Measurements from ENCODE around the gene PPRC1. TPM values are rescaled to one million over a fixed set of nuclear protein-coding genes. Genes with fewer than 3 reads are reported as not detected.

PPRC1 gene
- total RNA-seq, 1 donor from 2014 or later: 30.7 TPM

DNA sequence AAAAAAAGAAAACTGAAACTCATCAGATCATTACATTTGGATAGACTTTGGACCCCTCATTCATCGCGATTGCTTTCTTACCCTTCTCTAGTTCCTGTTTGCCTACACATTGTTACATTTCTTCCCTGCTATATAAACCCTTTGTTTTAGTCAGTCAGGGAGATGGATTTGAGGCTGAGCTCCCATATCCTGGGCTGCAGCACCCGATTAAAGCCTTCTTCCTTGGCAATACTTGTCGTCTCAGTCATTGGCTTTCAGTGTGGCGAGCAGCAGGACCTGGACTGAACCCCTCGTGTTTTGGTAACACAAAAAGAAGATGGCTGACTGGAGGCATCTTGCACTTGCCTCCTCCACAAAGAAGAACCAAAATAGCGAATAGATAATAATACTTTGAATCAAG is 59.1 kb downstream of the PPRC1 start:
- TF ChIP-seq CTCF (IDR thresholded peaks at IDR 0.05): no peak
- H3K36me3 ChIP-seq: no peaks in the 10 kb centered on the region
- intact Hi-C loops (cut with DNase I): no loop called here
- H3K27me3 ChIP-seq: no peaks in the 10 kb centered on the region
- H3K4me3 ChIP-seq: no peak overlapping the region
- no peak overlapping the region for H3K27ac ChIP-seq
- no peaks in the 10 kb centered on the region for H3K4me1 ChIP-seq
- no peaks in the 10 kb centered on the region for H3K9me3 ChIP-seq
- no peak for DNase-seq (ENCODE audit: low spot score in 2 of 2)

DNA sequence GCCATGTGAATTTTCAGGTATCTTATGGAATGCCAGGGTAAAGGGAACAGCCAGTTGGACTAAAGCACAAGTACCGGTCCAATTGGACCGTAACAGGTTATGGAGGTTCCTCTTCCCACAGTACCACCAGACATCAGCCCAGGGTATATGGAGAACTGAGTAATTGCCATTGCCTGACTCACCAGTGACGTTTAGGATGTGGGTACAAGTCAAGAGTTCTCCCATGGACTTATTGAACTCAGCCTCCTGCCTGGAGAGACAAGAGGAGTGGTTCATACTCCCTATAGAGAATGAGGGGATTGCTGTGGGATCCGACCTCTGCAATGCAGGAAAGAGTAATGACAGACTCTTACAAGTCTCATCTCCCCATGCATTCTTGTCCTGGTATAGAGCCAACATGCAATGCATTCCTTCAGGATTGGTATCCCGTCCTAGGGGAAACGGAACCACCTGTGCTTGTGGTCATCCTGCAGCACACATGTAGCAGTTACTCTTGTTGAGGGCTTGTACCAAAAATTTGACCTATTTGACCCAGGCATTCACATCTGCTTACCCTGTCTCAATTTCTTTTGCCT is 62.5 kb downstream of the PPRC1 start:
- Histone ChIP-seq H3K9me3 (no peaks in the 10 kb centered on the region), H3K36me3 (no peaks in the 10 kb centered on the region), H3K4me3 (no peak overlapping the region), H3K4me1 (no peaks in the 10 kb centered on the region), H3K27ac (no peak overlapping the region), H3K27me3 (no peaks in the 10 kb centered on the region)
- no peak for TF ChIP-seq CTCF (IDR thresholded peaks at IDR 0.05)
- intact Hi-C loops (cut with DNase I): no loop called here
- no peak for DNase-seq (ENCODE audit: low spot score in 2 of 2)

DNA sequence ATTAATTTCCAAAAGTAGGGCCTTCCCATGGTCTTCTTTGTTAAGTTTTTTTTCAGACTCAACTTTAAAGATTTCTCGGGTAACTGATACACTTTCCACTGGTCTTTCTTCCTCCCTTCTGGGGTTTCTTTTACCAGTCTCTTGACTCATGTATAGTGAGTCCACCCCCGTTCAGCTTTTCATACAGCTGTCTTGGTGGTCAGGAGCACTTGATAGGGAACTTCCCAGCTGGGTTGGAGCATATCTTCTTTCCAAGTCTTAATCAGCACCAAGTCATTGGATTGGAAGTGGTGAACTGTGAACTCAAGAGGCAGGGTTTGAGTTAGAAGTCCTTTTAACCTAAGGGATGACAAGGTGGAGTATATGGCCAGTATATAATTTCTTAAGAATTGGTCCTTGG is 64.1 kb downstream of the PPRC1 start:
- H3K4me1 ChIP-seq: no peaks in the 10 kb centered on the region
- DNase-seq (ENCODE audit: low spot score in 2 of 2): no peak
- no peaks in the 10 kb centered on the region for H3K36me3 ChIP-seq
- no peak overlapping the region for H3K27ac ChIP-seq
- TF ChIP-seq CTCF (IDR thresholded peaks at IDR 0.05): no peak
- no peak overlapping the region for H3K4me3 ChIP-seq
- intact Hi-C loops (cut with DNase I): no loop called here
- no peaks in the 10 kb centered on the region for H3K27me3 ChIP-seq
- no peaks in the 10 kb centered on the region for H3K9me3 ChIP-seq

DNA sequence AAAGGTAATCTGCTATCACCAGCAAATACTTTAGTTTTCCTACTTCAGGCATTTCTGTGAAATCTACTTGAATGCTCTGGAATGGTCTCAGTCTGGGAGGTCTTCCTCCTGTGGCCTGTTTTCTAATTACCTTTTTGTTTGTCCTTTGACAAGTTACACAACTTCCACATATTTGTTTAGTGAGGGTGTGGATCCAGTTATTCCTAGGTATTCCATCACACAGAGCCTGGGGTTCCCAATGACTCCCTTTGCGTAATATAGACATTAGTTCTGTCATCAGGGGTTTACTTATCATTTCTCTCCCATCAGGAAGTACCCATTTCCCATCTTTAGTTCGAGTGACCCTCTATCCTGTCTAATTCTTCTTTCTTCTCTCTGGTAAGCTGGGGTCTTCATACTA is 65.2 kb downstream of the PPRC1 start:
- no peak for TF ChIP-seq CTCF (IDR thresholded peaks at IDR 0.05)
- H3K27ac ChIP-seq: no peak overlapping the region
- H3K9me3 ChIP-seq: no peaks in the 10 kb centered on the region
- no peak overlapping the region for H3K4me3 ChIP-seq
- intact Hi-C loops (cut with DNase I): no loop called here
- DNase-seq (ENCODE audit: low spot score in 2 of 2): no peak
- no peaks in the 10 kb centered on the region for H3K36me3 ChIP-seq
- H3K4me1 ChIP-seq: no peaks in the 10 kb centered on the region
- H3K27me3 ChIP-seq: no peaks in the 10 kb centered on the region

Other genes with a start within 250 kb of the PPRC1 start
- gene ARMH3, start 76.9 kb upstream of the PPRC1 start, total RNA-seq: 4.5 TPM
- gene HPS6, start 67.7 kb upstream of the PPRC1 start, total RNA-seq: 39.9 TPM
- 29.8 TPM for gene LDB1, start 12.7 kb upstream of the PPRC1 start, total RNA-seq
- 33.3 TPM for gene NOLC1, start 19.3 kb downstream of the PPRC1 start, total RNA-seq
- gene ELOVL3, start 93.3 kb downstream of the PPRC1 start, total RNA-seq: not detected
- gene PITX3, start 108.5 kb downstream of the PPRC1 start, total RNA-seq: not detected
- gene GBF1, start 112.5 kb downstream of the PPRC1 start, total RNA-seq: 56.0 TPM